OCI-LY7 (cell line): Measurements from ENCODE around the gene BMAL1. TPM values are rescaled to one million over a fixed set of nuclear protein-coding genes. Genes with fewer than 3 reads are reported as not detected.

Source experiments
- BruUV-seq: library from RNA; stranded (reverse); fragments of 400-500 nt; replicated peaks from 2 replicates; lab custom pipeline; 2021; lab: Mats Ljungman, UMichigan
- CTCF ChIA-PET: fragments of 300-600 bp; sonication (Branson Sonifier 250); formaldehyde crosslinking; loops from one replicate; lab custom pipeline; 2022; ENCODE audit warnings: antibody characterized with exemption; ENCODE audit not compliant: unreplicated experiment; lab: Charles Lee
- POLR2A ChIA-PET: fragments of 300-600 bp; sonication (Branson Sonifier 250); formaldehyde crosslinking; loops from one replicate; lab custom pipeline; 2022; ENCODE audit warnings: antibody characterized with exemption; lab: Charles Lee
- DNase-seq: peaks from one replicate; pipeline ENCODE4 v3.0.0-alpha.2; 2015; ENCODE audit warnings: low spot score
- H2AFZ ChIP-seq: fragments of 200-600 bp; sonication (generic), shearing (Covaris generic); 2 replicates; pipeline ENCODE4 v1.6.1; 2014; ENCODE audit warnings: mild to moderate bottlenecking, antibody characterized with exemption, low read length, moderate library complexity
- H3K27ac ChIP-seq: fragments of 200-600 bp; sonication (generic); 2 replicates; pipeline ENCODE4 v1.5.1; 2014; ENCODE audit warnings: mixed run types, low read depth, mild to moderate bottlenecking, moderate library complexity, low read length, inconsistent platforms; ENCODE audit not compliant: poor library complexity, severe bottlenecking
- H3K36me3 ChIP-seq: fragments of 200-600 bp; sonication (generic); 2 replicates; pipeline ENCODE4 v1.6.1; 2014; ENCODE audit warnings: mild to moderate bottlenecking, antibody characterized with exemption, low read length, moderate library complexity, mixed read lengths; ENCODE audit not compliant: insufficient read depth
- H3K4me1 ChIP-seq: fragments of 200-600 bp; sonication (generic); 2 replicates; pipeline ENCODE4 v1.5.1; 2014; ENCODE audit warnings: mild to moderate bottlenecking, low read length; ENCODE audit not compliant: insufficient read depth, poor library complexity, severe bottlenecking
- H3K4me2 ChIP-seq: fragments of 200-600 bp; sonication (generic); 2 replicates; pipeline ENCODE4 v1.6.1; 2014; ENCODE audit warnings: mild to moderate bottlenecking, low read length
- H3K4me3 ChIP-seq: fragments of 200-600 bp; sonication (generic); 2 replicates; pipeline ENCODE4 v1.5.1; 2014; ENCODE audit warnings: mild to moderate bottlenecking, low read depth, low read length; ENCODE audit not compliant: poor library complexity, severe bottlenecking
- H3K79me2 ChIP-seq: fragments of 200-600 bp; sonication (generic); 2 replicates; pipeline ENCODE4 v1.6.1; 2016; ENCODE audit warnings: low read depth, mild to moderate bottlenecking, low read length, moderate library complexity, mixed read lengths; ENCODE audit not compliant: insufficient read depth
- H3K9me2 ChIP-seq: fragments of 200-600 bp; sonication (generic); 2 replicates; pipeline ENCODE4 v1.6.1; 2016; ENCODE audit warnings: mild to moderate bottlenecking, low read length, mixed read lengths; ENCODE audit not compliant: insufficient read depth
- H3K9me3 ChIP-seq: fragments of 200-600 bp; sonication (generic); 2 replicates; pipeline ENCODE4 v1.6.1; 2014; ENCODE audit warnings: mild to moderate bottlenecking, mixed run types, low read length, mixed read lengths
- H4K20me1 ChIP-seq: fragments of 200-600 bp; sonication (generic); 2 replicates; pipeline ENCODE4 v1.6.1; 2014; ENCODE audit warnings: mild to moderate bottlenecking, antibody characterized with exemption, low read length, moderate library complexity, mixed read lengths; ENCODE audit not compliant: insufficient read depth
- CTCF ChIP-seq: fragments of 200-600 bp; sonication (generic); conservative IDR thresholded peaks from 2 replicates; pipeline ENCODE4 v1.5.1; 2014; ENCODE audit warnings: mild to moderate bottlenecking, antibody characterized with exemption, low read length, moderate library complexity, mixed read lengths
- EZH2phosphoT487 ChIP-seq: fragments of 200-600 bp; sonication (generic); IDR thresholded peaks from 2 replicates; pipeline ENCODE4 v1.6.1; 2018; ENCODE audit warnings: low read depth, borderline replicate concordance, mild to moderate bottlenecking, mixed run types, antibody characterized with exemption, low read length, moderate library complexity, mixed read lengths
- intact Hi-C: fragments of 100-400 bp; cut with micrococcal nuclease; formaldehyde crosslinking; loops from one replicate; pipeline ENCODE4 v1.10.0; 2022; ENCODE audit not compliant: unreplicated experiment
- total RNA-seq, 2 experiments: library from RNA; depleted of rRNA in 1 of 2; stranded (reverse); fragments of >200 nt in 1 of 2; shearing (Covaris generic) in 1 of 2; gene quantifications; 2 replicates each; pipeline ENCODE4 v1.2.3, GENCODE V29; 2014 to 2022

The BMAL1 gene
- total RNA-seq, 2 experiments from 2014 or later: not detected

GRCh38 chr11:13405220-13405619 lies 127.6 kb downstream of the BMAL1 start:
- Histone ChIP-seq H3K4me2 (no peak overlapping the region), H3K27ac (no peak overlapping the region), H3K4me1 (no peaks in the 10 kb centered on the region), H2AFZ (no peak overlapping the region), H3K79me2 (no peaks in the 10 kb centered on the region), H3K9me3 (no peaks in the 10 kb centered on the region), H3K4me3 (no peak overlapping the region), H3K36me3 (peaks cover 38% of the 10 kb centered on the region), H3K9me2 (peaks cover 4% of the 10 kb centered on the region; the same call in 1 of the 2 replicates), H4K20me1 (no peaks in the 10 kb centered on the region)
- BruUV-seq: no TSS peak
- TF ChIP-seq EZH2phosphoT487 (no peak), CTCF (no peak)
- DNase-seq: no peak
- CTCF ChIA-PET: no interaction called here
- POLR2A ChIA-PET: no interaction called here
- intact Hi-C loops: no loop called here

DNA sequence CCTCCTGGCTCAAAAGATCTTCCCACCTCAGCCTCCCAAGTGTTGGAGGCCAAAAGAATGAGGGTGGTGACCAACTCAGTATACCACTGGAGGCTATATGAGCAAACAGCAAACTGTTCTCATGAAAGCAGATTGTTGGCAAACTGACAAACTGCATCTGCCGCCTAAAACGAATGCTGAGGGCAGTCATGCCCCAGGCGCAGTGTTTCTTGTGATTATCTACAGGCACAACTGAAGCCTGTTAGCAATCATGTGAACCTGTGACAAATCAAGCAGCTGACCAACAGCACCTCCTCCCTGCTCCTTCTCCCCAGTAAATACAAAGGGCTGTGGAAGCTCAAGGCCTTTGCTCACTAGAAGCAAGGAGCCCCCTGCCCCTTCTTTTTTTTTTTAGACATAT lies 137.6 kb downstream of the BMAL1 start:
- CTCF ChIA-PET: no interaction called here
- intact Hi-C loops: no loop called here
- no TSS peak for BruUV-seq

More for the DNA sequence above, 137.6 kb downstream of the BMAL1 start:
- no peak overlapping the region for H3K27ac ChIP-seq
- peaks cover 43% of the 10 kb centered on the region for H3K36me3 ChIP-seq
- H3K4me1 ChIP-seq: no peaks in the 10 kb centered on the region
- TF ChIP-seq CTCF (no peak), EZH2phosphoT487 (no peak)
- no peaks in the 10 kb centered on the region for H3K9me2 ChIP-seq
- no peak overlapping the region for H2AFZ ChIP-seq
- no peak for DNase-seq
- no peaks in the 10 kb centered on the region for H3K9me3 ChIP-seq
- H4K20me1 ChIP-seq: no peaks in the 10 kb centered on the region
- H3K4me3 ChIP-seq: no peak overlapping the region
- H3K4me2 ChIP-seq: no peak overlapping the region
- POLR2A ChIA-PET: interaction anchor here (0.6 kb wide), 1 partner anchor 162 kb away, joined by 4 read pairs; no protein-coding TSS in a partner anchor
- H3K79me2 ChIP-seq: no peaks in the 10 kb centered on the region
